BJ (cell line): ENCODE data around the gene NDFIP2. TPM values are rescaled to one million over a fixed set of nuclear protein-coding genes. Genes with fewer than 3 reads are reported as not detected.

Experiments
- CTCF ChIA-PET: fragments of 350-600 bp; formaldehyde crosslinking; extraction: SDS; loops from one replicate; lab custom pipeline; 2021; ENCODE audit warnings: antibody characterized with exemption, inconsistent platforms; lab: Yijun Ruan, JAX
- POLR2A ChIA-PET: fragments of 300-600 bp; sonication (Branson Sonifier 250); formaldehyde crosslinking; extraction: SDS; loops from one replicate; lab custom pipeline; 2021; ENCODE audit warnings: antibody characterized with exemption; lab: Charles Lee
- DNase-seq: peaks from one replicate; pipeline ENCODE4 v3.0.0-alpha.2; 2011; ENCODE audit warnings: low read depth
- H3K27me3 ChIP-seq: 2 replicates; pipeline ENCODE4 v1.6.0; 2011; ENCODE audit warnings: low read length; ENCODE audit not compliant: control insufficient read depth, insufficient read depth
- H3K36me3 ChIP-seq: 2 replicates; pipeline ENCODE4 v1.5.1; 2011; ENCODE audit warnings: low read length; ENCODE audit not compliant: control insufficient read depth, insufficient read depth
- H3K4me3 ChIP-seq: 2 replicates; pipeline ENCODE4 v1.5.1; 2011; ENCODE audit warnings: low read depth, mild to moderate bottlenecking, control low read depth, low read length
- polyA plus RNA-seq: library from polyadenylated mRNA; depleted of rRNA; stranded (reverse); fragments of >200 nt; gene quantifications from 2 replicates; pipeline ENCODE4 v1.2.3, GENCODE V29; 2011
- TF ChIP-seq, protein P1 (sequence below): IDR thresholded peaks from 2 replicates; pipeline ENCODE4 v1.5.1; 2011; ENCODE audit warnings: low read depth, mild to moderate bottlenecking, control low read depth, inconsistent platforms, low read length, moderate library complexity; ENCODE audit not compliant: insufficient read depth

The NDFIP2 gene
- polyA plus RNA-seq, 1 experiment: 53.8 TPM

DNA sequence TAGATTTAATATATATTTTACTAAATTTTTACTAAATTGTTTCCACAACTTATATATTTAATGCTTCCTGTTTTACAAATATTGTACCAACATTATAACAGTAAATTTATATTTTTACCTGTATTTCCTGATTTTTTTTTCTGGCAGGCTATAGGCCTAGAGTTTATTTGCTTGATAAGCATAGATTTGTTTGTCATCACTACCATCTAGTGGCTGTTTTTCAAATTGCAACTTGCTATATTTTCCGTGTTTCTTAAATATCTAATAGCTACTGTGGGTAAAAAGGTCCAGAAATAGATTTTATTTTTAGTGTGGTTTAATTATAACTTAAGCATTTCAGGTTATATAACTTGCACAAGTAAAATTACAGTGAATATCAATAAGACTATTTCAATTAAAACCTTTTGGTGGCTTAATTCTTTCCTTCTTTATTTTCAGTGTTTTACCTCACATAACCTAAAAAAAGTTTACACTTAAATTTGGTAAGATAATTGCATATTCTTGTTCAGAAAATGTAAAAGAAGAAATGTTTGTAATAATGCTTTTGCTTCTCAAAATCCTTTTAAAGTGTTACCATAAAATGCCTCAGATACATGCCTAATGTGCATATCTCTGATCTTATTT is 60.6 kb downstream of the NDFIP2 start:
- H3K4me3 ChIP-seq: no peak overlapping the region
- POLR2A ChIA-PET: no interaction called here
- TF ChIP-seq, protein P1, sequence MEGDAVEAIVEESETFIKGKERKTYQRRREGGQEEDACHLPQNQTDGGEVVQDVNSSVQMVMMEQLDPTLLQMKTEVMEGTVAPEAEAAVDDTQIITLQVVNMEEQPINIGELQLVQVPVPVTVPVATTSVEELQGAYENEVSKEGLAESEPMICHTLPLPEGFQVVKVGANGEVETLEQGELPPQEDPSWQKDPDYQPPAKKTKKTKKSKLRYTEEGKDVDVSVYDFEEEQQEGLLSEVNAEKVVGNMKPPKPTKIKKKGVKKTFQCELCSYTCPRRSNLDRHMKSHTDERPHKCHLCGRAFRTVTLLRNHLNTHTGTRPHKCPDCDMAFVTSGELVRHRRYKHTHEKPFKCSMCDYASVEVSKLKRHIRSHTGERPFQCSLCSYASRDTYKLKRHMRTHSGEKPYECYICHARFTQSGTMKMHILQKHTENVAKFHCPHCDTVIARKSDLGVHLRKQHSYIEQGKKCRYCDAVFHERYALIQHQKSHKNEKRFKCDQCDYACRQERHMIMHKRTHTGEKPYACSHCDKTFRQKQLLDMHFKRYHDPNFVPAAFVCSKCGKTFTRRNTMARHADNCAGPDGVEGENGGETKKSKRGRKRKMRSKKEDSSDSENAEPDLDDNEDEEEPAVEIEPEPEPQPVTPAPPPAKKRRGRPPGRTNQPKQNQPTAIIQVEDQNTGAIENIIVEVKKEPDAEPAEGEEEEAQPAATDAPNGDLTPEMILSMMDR: peak; percentile 58
- CTCF ChIA-PET: interaction anchor here (1.0 to 3.0 kb wide), 3 partner anchors 9 to 150 kb away, joined by 4 to 55 read pairs (median 4); no protein-coding TSS in a partner anchor
- no peaks in the 10 kb centered on the region for H3K36me3 ChIP-seq
- peak; percentile 28 for DNase-seq
- no peaks in the 10 kb centered on the region for H3K27me3 ChIP-seq

DNA sequence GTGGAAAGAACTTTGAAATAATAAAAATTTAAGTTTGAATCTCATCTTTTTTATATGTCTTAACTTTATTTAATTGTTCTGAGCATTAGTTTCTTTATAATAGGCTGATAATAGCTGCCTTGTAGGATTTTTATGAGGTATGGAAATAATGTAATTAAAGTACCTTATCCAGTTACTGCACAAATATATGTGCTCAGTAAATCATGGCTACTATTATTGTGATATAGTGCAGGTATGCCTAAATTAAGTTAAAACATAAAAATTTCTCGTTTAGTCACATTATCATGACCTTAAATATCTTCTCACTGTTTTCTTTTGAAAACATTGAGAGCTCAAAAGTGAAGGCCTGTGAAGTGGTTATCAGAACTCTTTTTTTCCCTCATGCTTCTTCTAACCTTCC is 62.9 kb downstream of the NDFIP2 start:
- DNase-seq: no peak
- H3K4me3 ChIP-seq: no peak overlapping the region
- ChIA-PET POLR2A (no interaction called here), CTCF (interaction anchor here (0.7 to 4.4 kb wide), 5 partner anchors 14 to 185 kb away, joined by 3 to 41 read pairs (median 3); partner anchors contain the start of gene NDFIP2)
- no peaks in the 10 kb centered on the region for H3K27me3 ChIP-seq
- TF ChIP-seq, protein P1: no peak
- no peaks in the 10 kb centered on the region for H3K36me3 ChIP-seq

DNA sequence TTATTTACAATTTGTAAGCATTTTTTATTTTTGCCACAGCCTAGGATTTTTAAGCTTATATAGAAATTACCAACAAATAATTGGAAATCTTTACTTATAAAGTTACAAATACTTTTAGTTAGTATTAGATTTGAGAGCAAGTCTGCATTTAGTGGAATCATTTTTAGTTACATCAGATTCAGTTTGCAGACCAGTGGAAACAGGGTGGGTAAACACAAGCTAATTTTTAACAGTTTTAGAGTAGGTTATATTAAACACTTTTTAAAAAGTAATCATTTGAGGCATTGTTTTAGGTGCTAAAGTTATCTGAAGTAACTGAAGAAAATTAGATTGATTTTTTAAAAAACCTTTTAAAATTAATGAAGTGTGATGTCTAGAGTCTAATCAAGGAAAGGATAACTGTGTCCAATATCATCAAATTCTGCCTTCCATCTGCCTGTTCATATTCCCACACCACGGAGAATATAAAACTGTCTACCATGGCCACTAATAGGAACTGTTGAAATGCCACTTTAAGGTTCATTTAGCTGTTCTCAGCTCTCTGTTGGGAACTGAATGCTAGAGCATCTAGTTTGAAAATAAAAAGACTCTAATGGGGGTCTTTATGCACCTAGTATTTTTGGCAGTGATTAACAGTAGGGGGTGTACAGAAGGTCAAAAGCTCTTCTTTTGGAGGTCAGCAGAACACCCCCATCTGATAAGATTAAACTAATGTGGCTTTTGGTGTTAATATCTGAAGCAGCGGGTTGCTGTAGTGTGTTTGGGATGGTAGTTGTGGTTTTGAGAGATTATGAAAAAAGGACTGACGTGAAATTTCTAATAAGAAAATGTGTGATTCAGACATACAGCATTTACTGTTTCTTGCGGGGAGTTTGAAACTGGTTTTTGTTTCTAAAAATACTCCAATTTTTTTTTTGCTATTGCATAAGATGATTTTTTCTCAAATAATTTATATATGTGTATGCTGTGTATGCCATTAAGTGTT is 66.5 kb downstream of the NDFIP2 start:
- no peak for DNase-seq
- TF ChIP-seq, protein P1: no peak
- POLR2A ChIA-PET: no interaction called here

DNA sequence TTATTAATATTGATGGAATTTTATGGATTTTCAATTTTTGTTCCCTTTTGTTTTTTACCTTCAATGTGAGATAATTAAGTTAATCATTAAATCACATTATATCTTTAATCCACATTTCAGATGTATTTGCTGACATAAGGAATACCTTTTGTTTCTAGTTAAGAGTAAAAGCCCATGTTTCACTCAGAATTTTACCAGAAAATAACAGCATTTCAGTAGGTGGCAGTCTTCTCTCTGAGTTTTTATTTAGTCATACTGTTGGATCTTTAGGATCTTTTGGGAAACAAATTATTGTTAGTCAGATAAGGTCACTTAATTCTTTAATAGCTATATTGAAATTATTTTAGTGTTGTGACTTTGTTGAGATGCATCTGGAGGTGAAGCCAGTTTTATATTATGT is 67.9 kb downstream of the NDFIP2 start:
- TF ChIP-seq, protein P1: peak; percentile 41
- no peak overlapping the region for H3K4me3 ChIP-seq
- H3K27me3 ChIP-seq: no peaks in the 10 kb centered on the region
- ChIA-PET POLR2A (no interaction called here), CTCF (no interaction called here)
- DNase-seq: no peak
- H3K36me3 ChIP-seq: no peaks in the 10 kb centered on the region

More for the DNA sequence above, 66.5 kb downstream of the NDFIP2 start:
- Histone ChIP-seq H3K27me3 (no peaks in the 10 kb centered on the region), H3K36me3 (no peaks in the 10 kb centered on the region), H3K4me3 (no peak overlapping the region)
- CTCF ChIA-PET: interaction anchor here (0.5 kb wide), 1 partner anchor 123 kb away, joined by 3 read pairs; no protein-coding TSS in a partner anchor
